SIG-M5 (cell line): ENCODE results near the gene NTM.

Experiments
- DNase-seq: peaks from one replicate; lab custom pipeline; 2025; lab: John Stamatoyannopoulos, UW

The NTM gene

GRCh38 chr11:131373095-131373725, 2.8 kb downstream of the NTM start:
- no peak for DNase-seq

DNA sequence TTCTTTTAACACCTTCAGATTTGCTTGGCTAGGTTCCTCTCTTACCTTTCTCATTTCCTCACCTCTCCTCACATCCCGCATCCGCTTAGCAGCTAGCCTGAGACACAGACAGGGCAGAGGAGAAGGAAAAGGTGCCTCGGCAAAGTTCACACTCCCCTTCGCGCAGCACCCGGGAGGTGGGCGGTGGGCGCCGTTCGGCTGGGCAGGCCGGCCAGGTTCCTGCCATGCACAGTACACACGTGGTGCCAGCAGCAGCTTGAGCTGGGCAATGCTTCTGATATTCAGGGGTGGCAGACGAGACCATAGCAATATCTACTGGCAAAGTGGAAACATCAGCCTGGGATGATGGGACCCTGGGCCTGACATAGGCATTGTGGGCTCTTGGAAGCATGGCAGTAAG, 3.3 kb downstream of the NTM start:
- no peak for DNase-seq

- DNase-seq = no peak
Measured at GRCh38 chr11:131375421-131375820, 5.0 kb downstream of the NTM start.

DNA sequence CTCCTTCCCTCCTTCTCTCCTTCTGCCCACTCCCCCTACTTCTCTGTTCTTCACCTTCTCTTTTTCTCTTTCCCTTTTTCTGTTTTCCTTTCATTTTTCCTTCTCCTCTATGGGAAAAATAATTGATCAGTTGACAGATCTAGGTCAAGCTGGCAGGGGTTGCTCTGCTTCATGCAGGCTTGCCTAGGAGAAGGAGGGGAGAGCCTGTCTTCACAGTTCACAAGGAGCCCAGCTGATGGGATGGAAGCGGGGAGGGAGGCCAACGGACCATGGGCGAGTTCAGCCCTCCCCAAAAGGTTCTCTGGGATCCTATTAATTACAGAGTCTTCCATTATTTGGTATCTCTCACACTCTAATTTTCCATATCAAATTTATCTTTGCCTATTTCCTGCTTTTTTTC, 5.5 kb downstream of the NTM start:
- no peak for DNase-seq

- DNase-seq = no peak
Measured at GRCh38 chr11:131378931-131379330, 8.5 kb downstream of the NTM start.

GRCh38 chr11:131385763-131386390, 15.5 kb downstream of the NTM start:
- no peak for DNase-seq

- no peak for DNase-seq
Measured at GRCh38 chr11:131386408-131386807, 16.0 kb downstream of the NTM start.

DNA sequence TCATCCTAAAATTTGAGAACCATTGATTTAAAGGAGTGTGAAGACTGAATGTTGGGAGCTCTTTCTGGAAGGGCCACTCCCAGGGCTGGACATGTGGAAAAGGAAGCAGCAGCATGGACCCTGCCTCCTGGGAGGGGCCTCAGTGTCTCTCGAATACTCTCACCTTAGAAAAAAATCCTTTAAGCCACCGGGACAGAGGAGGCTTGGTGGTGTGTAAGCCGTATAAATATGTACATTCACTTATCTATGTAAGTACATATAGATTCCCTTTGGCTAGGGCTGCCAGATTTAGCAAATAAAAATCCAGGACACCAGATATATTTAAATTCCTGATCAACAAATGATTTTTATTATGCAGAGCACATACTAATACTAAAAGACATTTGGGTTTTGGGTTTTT, 17.6 kb downstream of the NTM start:
- no peak for DNase-seq

DNA sequence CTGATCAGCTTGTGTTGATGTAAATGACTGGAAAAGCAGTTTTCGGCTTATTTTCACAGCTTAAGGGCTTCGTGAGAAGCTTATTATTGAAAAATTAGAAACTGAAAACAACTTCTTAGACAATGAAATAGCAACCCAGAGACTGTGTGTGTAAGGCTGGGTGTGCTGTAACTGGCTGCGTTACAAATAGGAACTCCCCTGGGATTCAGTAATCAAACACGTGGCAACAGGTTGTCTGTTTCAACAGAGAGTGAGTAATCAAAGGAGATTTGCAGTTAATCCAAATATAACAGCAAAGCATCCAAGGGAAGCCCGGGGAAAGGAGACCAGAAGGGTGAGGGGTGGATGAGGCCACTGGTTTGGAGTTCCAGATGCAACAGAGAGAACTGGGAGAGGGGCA, 19.2 kb downstream of the NTM start:
- no peak for DNase-seq

DNA sequence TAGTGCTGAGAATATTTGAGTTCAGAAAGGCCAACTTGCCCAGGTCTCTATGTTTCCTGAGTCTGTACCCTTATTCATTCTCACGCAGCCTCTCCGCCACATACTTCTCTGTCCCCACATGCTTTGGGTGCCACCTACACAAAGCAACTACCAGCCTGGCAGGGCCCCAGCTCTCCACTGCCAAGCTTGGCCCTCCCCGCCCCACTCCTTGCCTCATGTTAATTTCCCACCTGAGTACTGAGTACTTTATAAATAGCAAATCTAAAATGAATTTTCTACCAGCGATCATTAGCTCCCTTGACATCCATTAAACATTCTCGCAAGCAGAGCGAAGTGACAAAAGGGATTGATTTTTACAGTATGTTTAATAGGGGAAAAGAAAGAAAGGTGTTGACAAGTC, 20.8 kb downstream of the NTM start:
- no peak for DNase-seq

DNA sequence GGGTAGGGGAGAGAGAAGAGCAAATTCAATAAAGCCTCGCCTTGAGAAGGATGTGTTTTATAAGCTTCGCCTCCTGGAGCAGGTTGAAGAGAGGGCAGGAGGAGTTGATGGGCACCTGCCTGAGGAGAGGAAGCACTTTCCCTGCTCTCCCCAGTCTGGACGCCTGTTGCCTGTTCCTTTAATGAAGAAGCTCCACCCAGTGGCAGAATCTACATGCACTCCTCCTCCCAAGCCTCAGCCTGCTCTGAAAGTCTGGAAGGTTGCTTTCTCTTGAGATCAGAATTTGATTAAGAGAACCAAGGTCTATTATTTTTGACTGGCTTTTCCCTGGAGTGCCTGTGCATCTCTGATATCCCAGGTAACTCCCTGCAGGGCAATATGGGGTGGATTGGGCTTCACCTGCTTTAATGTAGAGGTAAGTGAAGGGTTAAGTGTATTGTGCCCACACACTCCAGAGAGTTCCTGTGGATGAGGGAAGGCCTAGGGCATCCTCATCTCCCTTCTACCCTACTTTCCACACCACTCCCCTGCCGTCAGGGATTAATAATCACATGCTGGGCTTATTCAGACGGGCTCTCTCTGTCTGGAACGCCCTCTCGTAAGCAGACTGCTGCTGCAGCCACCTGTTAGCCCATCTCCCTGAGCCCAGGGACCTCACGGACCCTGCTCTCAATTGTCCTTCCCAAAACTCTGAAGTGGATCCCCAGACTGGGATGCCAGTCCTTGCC, 22.3 kb downstream of the NTM start:
- DNase-seq = no peak

DNA sequence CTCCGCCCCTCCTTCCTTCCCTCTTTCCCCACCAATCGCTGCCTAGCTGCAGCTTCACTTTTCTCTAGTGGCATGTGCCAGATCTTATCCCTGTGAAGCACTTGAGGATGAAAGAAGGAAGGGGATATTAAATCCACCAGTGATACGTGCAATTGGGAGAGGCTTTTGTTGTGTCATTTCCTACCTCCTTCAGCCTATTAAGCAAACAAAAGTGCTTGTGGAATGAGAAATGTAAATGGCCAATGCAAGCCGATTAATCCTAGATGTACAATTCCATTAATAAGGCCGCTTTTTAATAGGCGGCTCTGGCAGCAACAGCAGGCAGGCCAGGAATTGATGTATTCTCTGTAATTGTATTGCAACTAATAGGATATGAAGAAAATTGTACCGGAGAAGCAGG, 23.3 kb downstream of the NTM start:
- no peak for DNase-seq

DNA sequence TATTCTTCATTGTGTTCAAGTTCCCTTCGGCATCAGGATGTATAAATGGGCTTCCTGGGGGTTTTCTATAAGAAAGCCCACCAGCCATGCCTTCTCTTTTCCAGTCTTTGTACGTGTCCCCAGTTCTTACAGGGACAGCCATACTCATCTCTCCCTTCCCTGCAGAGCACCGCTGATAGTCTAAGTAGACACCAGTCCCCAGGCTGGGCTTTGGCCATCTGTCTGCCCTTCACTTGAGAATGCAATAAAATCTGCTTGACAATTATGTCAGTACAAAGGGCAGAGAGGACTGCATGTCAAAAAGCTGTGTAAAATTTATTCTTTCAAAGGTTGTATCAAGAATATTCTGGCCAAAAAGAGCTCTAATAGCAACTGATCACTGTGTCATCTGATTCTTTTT, 27.3 kb downstream of the NTM start:
- DNase-seq = no peak

GRCh38 chr11:131402040-131402439, 31.6 kb downstream of the NTM start:
- DNase-seq = no peak

GRCh38 chr11:131404010-131404409, 33.6 kb downstream of the NTM start:
- no peak for DNase-seq

DNA sequence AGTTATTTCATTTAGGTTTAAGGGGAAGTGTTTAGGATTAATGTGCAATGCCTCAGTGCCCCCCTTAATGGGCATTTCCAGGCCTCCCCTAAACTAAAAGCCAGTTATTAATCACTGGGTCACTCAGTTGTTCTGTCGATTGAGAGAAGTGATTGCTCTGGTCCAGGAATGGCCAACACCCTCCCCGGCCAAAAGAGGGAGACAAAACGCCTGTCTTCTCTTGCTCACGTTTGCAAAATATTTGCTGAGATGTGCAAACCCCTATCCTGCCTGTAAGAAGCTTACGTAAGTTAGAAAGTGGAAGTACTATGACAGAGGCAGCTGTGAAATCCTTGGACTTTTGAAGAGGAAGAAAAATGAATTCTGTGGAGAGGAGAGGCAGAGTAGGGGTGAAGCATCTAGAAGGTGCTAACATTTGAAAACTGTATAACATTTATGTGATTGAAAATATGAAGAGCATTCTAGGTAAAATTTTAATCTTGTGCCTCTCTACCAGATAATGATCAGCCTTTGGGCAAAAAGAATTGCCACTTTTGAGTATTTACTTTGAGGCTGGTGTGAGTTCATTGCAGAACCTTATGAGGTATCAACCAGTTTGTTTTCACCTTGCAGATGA, 37.7 kb downstream of the NTM start:
- DNase-seq = no peak

DNA sequence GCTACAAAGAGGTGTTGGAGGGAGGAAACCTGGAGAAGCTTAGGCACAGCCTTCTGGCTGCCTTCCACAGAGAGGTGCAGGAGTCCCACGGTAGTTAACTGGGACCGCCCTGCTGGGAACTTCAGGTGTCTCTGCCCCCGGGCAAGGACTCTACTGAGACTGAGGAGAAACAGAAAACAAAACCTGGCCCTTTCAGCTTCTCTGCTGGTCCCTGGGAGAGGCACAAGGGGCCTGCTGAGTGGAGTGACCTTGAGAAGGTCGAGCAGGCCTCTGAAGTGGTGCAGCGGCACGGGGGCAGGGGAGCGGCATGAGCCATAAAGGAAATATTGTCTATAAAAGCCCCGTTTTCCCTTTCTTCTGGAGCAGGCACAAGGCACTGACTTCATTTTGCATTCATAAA, 38.9 kb downstream of the NTM start:
- no peak for DNase-seq

- DNase-seq = no peak
Measured at GRCh38 chr11:131411636-131412035, 41.2 kb downstream of the NTM start.

DNA sequence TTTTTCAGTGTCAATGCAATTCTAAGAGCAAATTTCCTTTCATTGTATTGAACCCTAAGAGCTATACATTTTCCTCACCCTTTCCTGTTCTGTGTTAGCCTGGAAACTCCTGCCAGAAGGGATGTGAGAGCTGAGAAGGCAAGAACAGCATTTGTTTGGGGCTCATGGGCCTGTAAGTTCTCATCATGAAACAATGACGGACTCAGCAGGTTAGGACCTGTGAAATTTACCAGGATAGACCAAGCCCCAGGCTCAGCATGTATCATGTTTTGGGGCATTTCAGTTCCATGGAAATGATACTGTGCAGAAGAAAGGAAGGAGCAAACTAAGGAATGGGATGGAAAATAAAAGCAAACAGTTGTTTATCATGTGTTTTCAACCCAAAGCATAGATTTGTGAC, 41.6 kb downstream of the NTM start:
- no peak for DNase-seq

- DNase-seq = no peak
Measured at GRCh38 chr11:131413217-131413616, 42.8 kb downstream of the NTM start.

DNA sequence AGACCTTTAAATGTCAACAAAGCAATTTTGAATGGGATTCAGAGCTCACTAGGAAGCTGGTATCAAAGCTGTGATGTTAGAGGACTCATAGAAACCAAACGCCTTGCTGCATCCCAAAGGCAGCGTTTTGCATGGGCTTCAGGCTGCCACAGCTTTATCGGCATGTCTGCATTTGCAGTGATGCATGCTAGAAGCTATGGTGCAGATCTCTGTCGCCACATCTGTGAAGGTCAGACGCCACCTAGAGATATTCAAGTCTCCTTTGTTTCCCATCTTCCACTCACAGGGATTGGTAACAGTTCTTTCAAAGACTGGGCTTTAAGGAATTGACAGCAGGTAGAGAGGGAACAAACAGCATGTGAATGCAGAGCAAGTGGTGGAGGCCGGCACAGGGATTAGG, 47.8 kb downstream of the NTM start:
- DNase-seq = no peak

DNA sequence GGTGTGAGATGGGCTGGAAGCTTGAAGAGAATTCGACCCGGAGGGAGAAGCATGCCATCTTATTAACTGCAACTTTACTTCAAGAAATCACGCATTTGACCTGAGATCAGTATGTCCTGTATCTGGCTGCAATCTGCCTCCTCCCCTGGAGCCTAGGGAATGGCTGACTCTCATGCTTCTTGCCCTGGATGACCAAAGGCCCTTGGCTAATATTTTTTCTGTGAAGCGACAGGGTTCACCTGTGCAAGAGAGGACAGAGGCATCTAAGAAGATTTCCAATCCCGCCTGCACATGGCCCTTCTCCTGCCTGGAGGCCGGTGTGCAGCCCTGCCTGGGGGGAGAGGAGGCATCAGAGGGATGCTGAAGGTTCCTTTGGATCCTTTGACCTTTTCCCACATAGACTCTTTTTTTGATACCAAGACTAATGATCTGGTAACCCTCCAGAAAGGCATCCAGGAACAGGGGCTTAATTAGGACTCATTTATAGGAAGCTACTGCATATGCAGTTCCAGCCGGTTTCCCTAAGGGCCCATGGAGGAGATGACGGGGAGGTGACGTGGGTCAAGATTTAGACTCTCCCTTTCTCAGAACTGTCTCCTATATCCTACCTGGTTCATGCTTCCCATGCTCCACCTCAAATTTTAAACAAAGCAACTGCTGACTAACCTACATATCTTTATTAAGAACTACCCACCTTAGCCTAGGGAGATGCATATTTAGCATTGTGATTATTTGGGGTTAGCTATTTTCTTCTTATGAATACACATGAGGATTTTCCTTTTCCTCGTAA, 50.8 kb downstream of the NTM start:
- no peak for DNase-seq
